ENCODE measurements around the gene HSD11B2. TPM values are rescaled to one million over a fixed set of nuclear protein-coding genes. Genes with fewer than 3 reads are reported as not detected.

HSD11B2 gene
- total and polyA plus RNA-seq, 2 donors (not counting 3 experiments of a cell fraction or from before 2014, with no cell fraction given): 0.10 TPM; not detected in 1

DNA sequence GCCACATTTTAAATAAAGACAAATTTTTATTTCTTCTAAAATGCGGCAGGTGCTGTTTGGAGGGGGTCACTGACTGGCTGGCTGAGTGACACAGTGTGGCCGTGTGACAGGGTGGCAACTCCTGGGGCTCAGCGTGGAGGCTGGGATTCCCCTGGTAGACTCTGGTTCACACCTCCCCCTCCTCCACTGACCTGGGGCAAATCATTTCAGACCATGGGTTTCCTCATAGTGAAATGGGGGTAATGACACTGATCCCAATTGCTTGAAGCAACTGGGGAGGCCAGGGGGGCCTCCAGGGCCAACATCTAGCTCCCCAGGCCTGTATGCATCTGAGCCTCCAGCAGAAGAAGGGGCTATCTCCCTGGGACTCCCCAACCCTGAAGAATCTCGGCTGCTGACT is 6.6 kb downstream of the HSD11B2 start:
- DNase-seq (ENCODE audit: low read depth, low spot score) (no peak), FAIRE-seq (no peak)
- Histone ChIP-seq H3K4me1 (ENCODE audit: control insufficient read depth, extremely low read depth, insufficient read depth, low read length) (no peaks in the 10 kb centered on the region), H3K4me2 (ENCODE audit: insufficient read depth, low read length) (no peak overlapping the region), H3K27me3 (ENCODE audit: control insufficient read depth in 2 of 2, insufficient read depth in 2 of 2, low read length in 2 of 2) (no peaks in the 10 kb centered on the region), H3K36me3 (ENCODE audit: control insufficient read depth in 2 of 2, extremely low read depth in 1 of 2, insufficient read depth in 2 of 2, low read length in 2 of 2) (peaks cover 0 to 23% of the 10 kb centered on the region in 2 experiments), H3K9ac (replicated peaks; ENCODE audit: extremely low read depth, insufficient read depth, low read length) (no peak overlapping the region), H3K9me3 (replicated peaks; ENCODE audit: control insufficient read depth, insufficient read depth, low read length) (no peaks in the 10 kb centered on the region), H3K4me3 (replicated peaks in 1 of 3; ENCODE audit: insufficient read depth in 1 of 3, low read depth in 1 of 3, low read length in 3 of 3) (no peak overlapping the region), H4K20me1 (replicated peaks; ENCODE audit: control insufficient read depth, extremely low read depth, insufficient read depth, low read length) (no peaks in the 10 kb centered on the region), H3K27ac (ENCODE audit: insufficient read depth, low read depth, low read length) (no peak overlapping the region), H3K9me1 (replicated peaks; ENCODE audit: control insufficient read depth, extremely low read depth, insufficient read depth, low read length) (no peaks in the 10 kb centered on the region), H3K79me2 (ENCODE audit: control insufficient read depth, insufficient read depth, low read length) (no peaks in the 10 kb centered on the region), H2AFZ (ENCODE audit: low read depth, low read length) (no peak overlapping the region)
- intact Hi-C loops (cut with micrococcal nuclease) (no loop called here), dilution Hi-C loops (cut with MboI; ENCODE audit: extremely low pct_ligation_motif_present, low sequenced_read_pairs) (no loop called here)
- TF ChIP-seq MYC (IDR thresholded peaks at IDR 0.05; ENCODE audit: low read depth, low read length): no peak
- no peak for TF ChIP-seq JUN (IDR thresholded peaks at IDR 0.05; ENCODE audit: borderline replicate concordance, insufficient read depth, insufficient read length, low read depth)
- TF ChIP-seq, protein P1, sequence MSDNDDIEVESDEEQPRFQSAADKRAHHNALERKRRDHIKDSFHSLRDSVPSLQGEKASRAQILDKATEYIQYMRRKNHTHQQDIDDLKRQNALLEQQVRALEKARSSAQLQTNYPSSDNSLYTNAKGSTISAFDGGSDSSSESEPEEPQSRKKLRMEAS (IDR thresholded peaks at IDR 0.05; ENCODE audit: insufficient read depth, insufficient read length): no peak
- TF ChIP-seq POLR2A (IDR thresholded peaks at IDR 0.05; ENCODE audit: low read depth, low read length): no peak
- TF ChIP-seq, protein P2, sequence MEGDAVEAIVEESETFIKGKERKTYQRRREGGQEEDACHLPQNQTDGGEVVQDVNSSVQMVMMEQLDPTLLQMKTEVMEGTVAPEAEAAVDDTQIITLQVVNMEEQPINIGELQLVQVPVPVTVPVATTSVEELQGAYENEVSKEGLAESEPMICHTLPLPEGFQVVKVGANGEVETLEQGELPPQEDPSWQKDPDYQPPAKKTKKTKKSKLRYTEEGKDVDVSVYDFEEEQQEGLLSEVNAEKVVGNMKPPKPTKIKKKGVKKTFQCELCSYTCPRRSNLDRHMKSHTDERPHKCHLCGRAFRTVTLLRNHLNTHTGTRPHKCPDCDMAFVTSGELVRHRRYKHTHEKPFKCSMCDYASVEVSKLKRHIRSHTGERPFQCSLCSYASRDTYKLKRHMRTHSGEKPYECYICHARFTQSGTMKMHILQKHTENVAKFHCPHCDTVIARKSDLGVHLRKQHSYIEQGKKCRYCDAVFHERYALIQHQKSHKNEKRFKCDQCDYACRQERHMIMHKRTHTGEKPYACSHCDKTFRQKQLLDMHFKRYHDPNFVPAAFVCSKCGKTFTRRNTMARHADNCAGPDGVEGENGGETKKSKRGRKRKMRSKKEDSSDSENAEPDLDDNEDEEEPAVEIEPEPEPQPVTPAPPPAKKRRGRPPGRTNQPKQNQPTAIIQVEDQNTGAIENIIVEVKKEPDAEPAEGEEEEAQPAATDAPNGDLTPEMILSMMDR (IDR thresholded peaks at IDR 0.05; ENCODE audit: extremely low read depth in 1 of 2, insufficient read depth in 1 of 2, low read depth in 1 of 2, low read length in 2 of 2): no peak
- no peak for TF ChIP-seq EZH2 (IDR thresholded peaks at IDR 0.05; ENCODE audit: borderline replicate concordance, low read depth, low read length, severe bottlenecking)
- no peak for TF ChIP-seq GATA2 (IDR thresholded peaks at IDR 0.05; ENCODE audit: insufficient read depth, insufficient read length, low read depth, low read length)
- no peak for TF ChIP-seq FOS (IDR thresholded peaks at IDR 0.05; ENCODE audit: borderline replicate concordance, insufficient read depth, low read length)
- no peak for TF ChIP-seq POLR2AphosphoS5 (IDR thresholded peaks at IDR 0.05; ENCODE audit: insufficient read depth, low read depth, low read length)
- CTCF ChIA-PET: no interaction called here
- POLR2A ChIA-PET: no interaction called here
- no TSS peak for BruUV-seq (replicated peaks)
